Measurements from ENCODE around the gene HNRNPH2.

Gene HNRNPH2

GRCh38 chrX:101368800-101369199 lies 39.2 kb upstream of the HNRNPH2 start:
- no peak overlapping the region for H3K4me3 ChIP-seq (ENCODE audit: low read depth, low read length)
- TF ChIP-seq CTCF (IDR thresholded peaks at IDR 0.05; ENCODE audit: borderline replicate concordance, insufficient read depth, low read depth, low read length): no peak

GRCh38 chrX:101369687-101370086 lies 38.3 kb upstream of the HNRNPH2 start:
- H3K4me3 ChIP-seq (ENCODE audit: low read depth, low read length): no peak overlapping the region
- no peak for TF ChIP-seq CTCF (IDR thresholded peaks at IDR 0.05; ENCODE audit: borderline replicate concordance, insufficient read depth, low read depth, low read length)

GRCh38 chrX:101370888-101371504 lies 37.0 kb upstream of the HNRNPH2 start:
- H3K4me3 ChIP-seq (ENCODE audit: low read depth, low read length): no peak overlapping the region
- TF ChIP-seq CTCF (IDR thresholded peaks at IDR 0.05; ENCODE audit: borderline replicate concordance, insufficient read depth, low read depth, low read length): no peak

- TF ChIP-seq CTCF (IDR thresholded peaks at IDR 0.05; ENCODE audit: borderline replicate concordance, insufficient read depth, low read depth, low read length): no peak
- H3K4me3 ChIP-seq (ENCODE audit: low read depth, low read length): no peak overlapping the region
Measured at GRCh38 chrX:101377547-101377946, 30.5 kb upstream of the HNRNPH2 start.

GRCh38 chrX:101383679-101384205 lies 24.3 kb upstream of the HNRNPH2 start:
- TF ChIP-seq CTCF (IDR thresholded peaks at IDR 0.05; ENCODE audit: borderline replicate concordance, insufficient read depth, low read depth, low read length): no peak
- peak overlapping the region; percentile 66 for H3K4me3 ChIP-seq (ENCODE audit: low read depth, low read length)

GRCh38 chrX:101385026-101385684 lies 22.9 kb upstream of the HNRNPH2 start:
- H3K4me3 ChIP-seq (ENCODE audit: low read depth, low read length): peak overlapping the region; percentile 66
- TF ChIP-seq CTCF (IDR thresholded peaks at IDR 0.05; ENCODE audit: borderline replicate concordance, insufficient read depth, low read depth, low read length): no peak

Data from GM12875 (cell line).